ENCODE data around the gene NMNAT3.
"Not testable (repeated sequence)": the region's sequence is repeated elsewhere in the genome, so short reads cannot be mapped to it uniquely, and the experiment has no call there.

The NMNAT3 gene

GRCh38 chr3:139633511-139633910, 44.3 kb downstream of the NMNAT3 start:
- DNase-seq: no peak

- no peak for DNase-seq
Measured at GRCh38 chr3:139630542-139630941, 47.2 kb downstream of the NMNAT3 start.

- no peak for DNase-seq
Measured at GRCh38 chr3:139629033-139629432, 48.7 kb downstream of the NMNAT3 start.

GRCh38 chr3:139627759-139628158, 50.0 kb downstream of the NMNAT3 start:
- no peak for DNase-seq

GRCh38 chr3:139620438-139620837, 57.3 kb downstream of the NMNAT3 start:
- no peak for DNase-seq

GRCh38 chr3:139619484-139619883, 58.3 kb downstream of the NMNAT3 start:
- DNase-seq: no peak

- DNase-seq: no peak
Measured at GRCh38 chr3:139617672-139618268, 60.0 kb downstream of the NMNAT3 start.

GRCh38 chr3:139611528-139611927, 66.2 kb downstream of the NMNAT3 start:
- no peak for DNase-seq

GRCh38 chr3:139610886-139611285, 66.9 kb downstream of the NMNAT3 start:
- DNase-seq: no peak

- DNase-seq: no peak
Measured at GRCh38 chr3:139608924-139609323, 68.8 kb downstream of the NMNAT3 start.

- DNase-seq: no peak
Measured at GRCh38 chr3:139608108-139608380, 69.7 kb downstream of the NMNAT3 start.

GRCh38 chr3:139607257-139608107, 70.3 kb downstream of the NMNAT3 start:
- DNase-seq: no peak

GRCh38 chr3:139602003-139602402, 75.8 kb downstream of the NMNAT3 start:
- no peak for DNase-seq

- no peak for DNase-seq
Measured at GRCh38 chr3:139601191-139601961, 76.4 kb downstream of the NMNAT3 start.

- no peak for DNase-seq
Measured at GRCh38 chr3:139597947-139598346, 79.8 kb downstream of the NMNAT3 start.

GRCh38 chr3:139591186-139591585, 86.6 kb downstream of the NMNAT3 start:
- DNase-seq: not testable (repeated sequence)

GRCh38 chr3:139588450-139588849, 89.3 kb downstream of the NMNAT3 start:
- DNase-seq: no peak

GRCh38 chr3:139587797-139588196, 90.0 kb downstream of the NMNAT3 start:
- no peak for DNase-seq

- DNase-seq: no peak
Measured at GRCh38 chr3:139586420-139587017, 91.3 kb downstream of the NMNAT3 start.

- DNase-seq: no peak
Measured at GRCh38 chr3:139585820-139586219, 92.0 kb downstream of the NMNAT3 start.

GRCh38 chr3:139583651-139584050, 94.1 kb downstream of the NMNAT3 start:
- not testable (repeated sequence) for DNase-seq

GRCh38 chr3:139578783-139579182, 99.0 kb downstream of the NMNAT3 start:
- no peak for DNase-seq

- DNase-seq: no peak
Measured at GRCh38 chr3:139577909-139578308, 99.9 kb downstream of the NMNAT3 start.

- DNase-seq: no peak
Measured at GRCh38 chr3:139577346-139577745, 100.4 kb downstream of the NMNAT3 start.

Measured in HCEC 1CT (cell line).